HCT116 (cell line): ENCODE results near the gene NCBP3. TPM values are rescaled to one million over a fixed set of nuclear protein-coding genes. Genes with fewer than 3 reads are reported as not detected.

ENCODE experiments used
- ATAC-seq: fragments of 200-7000 bp; cut with Tn5 transposase; 2 replicates; pipeline ENCODE4 v1.9.1; 2020; ENCODE audit warnings: mild to moderate bottlenecking, moderate library complexity
- BruUV-seq: library from RNA; stranded (reverse); fragments of 400-500 nt; replicated peaks from 2 replicates; lab custom pipeline; 2021; lab: Mats Ljungman, UMichigan
- CTCF ChIA-PET: fragments of 300-600 bp; sonication (Branson Sonifier 250); formaldehyde crosslinking; loops from one replicate; lab custom pipeline; 2021; ENCODE audit warnings: antibody characterized with exemption; lab: Charles Lee
- POLR2A ChIA-PET: fragments of 300-600, 350-600 bp; sonication (Branson Sonifier 250); formaldehyde crosslinking; loops from one replicate; lab custom pipeline; 2021; ENCODE audit warnings: antibody characterized with exemption; lab: Charles Lee
- RAD21 ChIA-PET, 2 experiments: fragments of 300-600 bp; sonication (Branson Sonifier 250); formaldehyde crosslinking; loops; one replicate each; lab custom pipeline; 2023; ENCODE audit warnings: low total read pairs in 2 of 2; ENCODE audit not compliant: uncharacterized antibody in 2 of 2, unreplicated experiment in 2 of 2, low non-redundant PET in 1 of 2; lab: Charles Lee
- DNase-seq: peaks from one replicate; pipeline ENCODE4 v3.0.0-alpha.2; 2010; ENCODE audit warnings: low read depth, low spot score
- H2AFZ ChIP-seq: fragments of 200-600 bp; shearing (Covaris generic), sonication (generic); 2 replicates; pipeline ENCODE4 v1.6.1; 2017; ENCODE audit warnings: low read depth, mixed run types, mixed read lengths, antibody characterized with exemption, low read length; ENCODE audit not compliant: poor library complexity, severe bottlenecking
- H3K27ac ChIP-seq: 2 replicates; pipeline ENCODE4 v1.5.1; 2012; ENCODE audit warnings: low read depth, low read length
- H3K27me3 ChIP-seq: fragments of 200-600 bp; sonication (generic); 2 replicates; pipeline ENCODE4 v1.6.1; 2016; ENCODE audit warnings: mixed run types, low read length, mixed read lengths; ENCODE audit not compliant: insufficient read depth
- H3K36me3 ChIP-seq, 2 experiments: fragments of 200-500 bp in 1 of 2; fragments of 200-600 bp in 1 of 2; sonication (Bioruptor generic) in 1 of 2; sonication (generic) in 1 of 2; 2 replicates each; pipeline versions ENCODE4 v1.5.1 to v1.6.1; 2014 to 2016; ENCODE audit warnings: low read length in 2 of 2, inconsistent platforms in 1 of 2, mixed read lengths in 1 of 2, mixed run types in 1 of 2; ENCODE audit not compliant: insufficient read depth in 2 of 2, control insufficient read depth in 1 of 2
- H3K4me1 ChIP-seq, 2 experiments: fragments of 200-600 bp in 1 of 2; sonication (generic) in 1 of 2; 2 replicates each; pipeline versions ENCODE4 v1.5.1 to v1.6.1; 2012 to 2017; ENCODE audit warnings: low read length in 2 of 2, inconsistent platforms in 1 of 2, mild to moderate bottlenecking in 1 of 2, mixed read lengths in 1 of 2, mixed run types in 1 of 2, moderate library complexity in 1 of 2; ENCODE audit not compliant: insufficient read depth in 2 of 2, control insufficient read depth in 1 of 2
- H3K4me2 ChIP-seq: fragments of 200-600 bp; sonication (generic); 2 replicates; pipeline ENCODE4 v1.6.1; 2017; ENCODE audit warnings: mixed run types, low read length, mixed read lengths
- H3K4me3 ChIP-seq, 2 experiments: fragments of 200-600 bp in 1 of 2; sonication (generic) in 1 of 2; replicated peaks in 1 of 2; 2 replicates each; pipeline ENCODE4 v1.5.1; 2011 to 2016; ENCODE audit warnings: low read length in 2 of 2, control low read depth in 1 of 2, low read depth in 1 of 2, mild to moderate bottlenecking in 1 of 2, mixed read lengths in 1 of 2, mixed run types in 1 of 2
- H3K79me2 ChIP-seq: fragments of 200-600 bp; sonication (generic); 2 replicates; pipeline ENCODE4 v1.6.1; 2017; ENCODE audit warnings: mild to moderate bottlenecking, mixed run types, low read length, moderate library complexity, mixed read lengths; ENCODE audit not compliant: insufficient read depth
- H3K9ac ChIP-seq: fragments of 200-600 bp; sonication (generic); 2 replicates; pipeline ENCODE4 v1.6.1; 2016; ENCODE audit warnings: low read length, mixed read lengths
- H3K9me2 ChIP-seq: fragments of 200-600 bp; sonication (generic), shearing (Covaris generic); 2 replicates; pipeline ENCODE4 v1.6.1; 2017; ENCODE audit warnings: mixed run types, mild to moderate bottlenecking, moderate library complexity; ENCODE audit not compliant: insufficient read depth
- H3K9me3 ChIP-seq, 2 experiments: fragments of 200-500 bp in 1 of 2; fragments of 200-600 bp in 1 of 2; sonication (Bioruptor generic) in 1 of 2; sonication (generic) in 1 of 2; 2 replicates each; pipeline ENCODE4 v1.6.1; 2014 to 2017; ENCODE audit warnings: low read length in 2 of 2, mixed read lengths in 2 of 2, inconsistent platforms in 1 of 2, low read depth in 1 of 2, mild to moderate bottlenecking in 1 of 2, mixed run types in 1 of 2, moderate library complexity in 1 of 2; ENCODE audit not compliant: control insufficient read depth in 1 of 2, insufficient read depth in 1 of 2
- H4K20me1 ChIP-seq: fragments of 200-600 bp; sonication (generic), shearing (Covaris generic); 2 replicates; pipeline ENCODE4 v1.6.1; 2017; ENCODE audit warnings: mixed run types, mild to moderate bottlenecking, moderate library complexity; ENCODE audit not compliant: insufficient read depth
- CBX3 ChIP-seq: IDR thresholded peaks from 2 replicates; pipeline ENCODE4 v1.6.1; 2012; ENCODE audit warnings: low read depth
- CEBPB ChIP-seq: IDR thresholded peaks from 2 replicates; pipeline ENCODE4 v1.6.1; 2012; ENCODE audit warnings: low read depth
- CTCF ChIP-seq, 3 experiments: fragments of 200-600 bp in 1 of 3; sonication (generic) in 1 of 3; IDR thresholded peaks in 2 of 3; conservative IDR thresholded peaks in 1 of 3; 2 replicates each; pipeline ENCODE4 v1.5.1; 2012 to 2017; ENCODE audit warnings: low read depth in 2 of 3, low read length in 2 of 3, antibody characterized with exemption in 1 of 3, borderline replicate concordance in 1 of 3, control low read depth in 1 of 3, mild to moderate bottlenecking in 1 of 3, mixed read lengths in 1 of 3, mixed run types in 1 of 3, moderate library complexity in 1 of 3; ENCODE audit not compliant: insufficient read depth in 1 of 3
- EGR1 ChIP-seq: IDR thresholded peaks from 2 replicates; pipeline ENCODE4 v1.6.1; 2012; ENCODE audit warnings: low read depth
- EZH2 ChIP-seq: fragments of 200-600 bp; sonication (generic); IDR thresholded peaks from 2 replicates; pipeline ENCODE4 v1.6.1; 2017; ENCODE audit warnings: antibody characterized with exemption, mixed run types
- EZH2phosphoT487 ChIP-seq: fragments of 200-600 bp; IDR thresholded peaks from 2 replicates; pipeline ENCODE4 v1.6.1; 2018; ENCODE audit warnings: antibody characterized with exemption, borderline replicate concordance
- JUND ChIP-seq: IDR thresholded peaks from 2 replicates; pipeline ENCODE4 v1.6.1; 2012
- MAX ChIP-seq: IDR thresholded peaks from 2 replicates; pipeline ENCODE4 v1.6.1; 2012
- POLR2A ChIP-seq: IDR thresholded peaks from 2 replicates; pipeline ENCODE4 v1.7.0; 2011; ENCODE audit warnings: borderline replicate concordance; ENCODE audit not compliant: insufficient read depth, insufficient read length; ENCODE audit errors: extremely low read depth
- REST ChIP-seq: IDR thresholded peaks from 2 replicates; pipeline ENCODE4 v1.6.1; 2012; ENCODE audit warnings: low read depth
- SIN3A ChIP-seq: IDR thresholded peaks from 2 replicates; pipeline ENCODE4 v1.6.1; 2012; ENCODE audit warnings: low read depth
- SRF ChIP-seq: IDR thresholded peaks from 2 replicates; pipeline ENCODE4 v1.6.1; 2012; ENCODE audit warnings: low read depth
- YY1 ChIP-seq: IDR thresholded peaks from 2 replicates; pipeline ENCODE4 v1.6.1; 2011; ENCODE audit warnings: low read length, low read depth, moderate library complexity, mild to moderate bottlenecking; ENCODE audit not compliant: insufficient replicate concordance; ENCODE audit errors: extremely low read depth
- ZBTB33 ChIP-seq: IDR thresholded peaks from 2 replicates; pipeline ENCODE4 v1.6.1; 2011; ENCODE audit warnings: mild to moderate bottlenecking, low read length, moderate library complexity; ENCODE audit not compliant: insufficient replicate concordance; ENCODE audit errors: extremely low read depth
- intact Hi-C: fragments of 100-400 bp; cut with micrococcal nuclease; formaldehyde crosslinking; loops from 2 replicates; pipeline ENCODE4 v1.10.0; 2022
- total RNA-seq: library from RNA; stranded (reverse); gene quantifications from one replicate; pipeline ENCODE4 v1.2.1, GENCODE V29; 2021; ENCODE audit not compliant: unreplicated experiment

Gene NCBP3
- total RNA-seq, 1 experiment from 2014 or later, result 46.5 TPM

GRCh38 chr17:3766779-3767178 is 79.3 kb downstream of the NCBP3 start:
- Histone ChIP-seq H3K36me3 (no peaks in the 10 kb centered on the region), H3K27me3 (no peaks in the 10 kb centered on the region), H3K79me2 (no peaks in the 10 kb centered on the region), H3K9me2 (no peaks in the 10 kb centered on the region), H3K4me2 (no peak overlapping the region), H3K27ac (no peak overlapping the region), H3K4me1 (peaks cover 0 to 17% of the 10 kb centered on the region in 2 experiments; a peak in 2 of 4 replicates), H3K9ac (no peak overlapping the region), H3K9me3 (no peaks in the 10 kb centered on the region), H2AFZ (no peak overlapping the region), H3K4me3 (no peak overlapping the region), H4K20me1 (no peaks in the 10 kb centered on the region)
- ATAC-seq (no peak), DNase-seq (no peak)
- TF ChIP-seq EZH2, result no peak
- TF ChIP-seq ZBTB33, result no peak
- TF ChIP-seq CEBPB, result no peak
- no peak for TF ChIP-seq CTCF (IDR thresholded peaks at IDR 0.05 in 2 of 3, conservative IDR thresholded peaks at IDR 0.05 in 1 of 3; ENCODE audit: borderline replicate concordance in 1 of 3, insufficient read depth in 1 of 3, low read depth in 2 of 3, low read length in 2 of 3)
- TF ChIP-seq JUND, result no peak
- TF ChIP-seq SIN3A, result no peak
- TF ChIP-seq YY1, result no peak
- TF ChIP-seq SRF, result no peak
- no peak for TF ChIP-seq CBX3
- TF ChIP-seq MAX, result no peak
- no peak for TF ChIP-seq EZH2phosphoT487
- TF ChIP-seq EGR1, result no peak
- no peak for TF ChIP-seq POLR2A
- no peak for TF ChIP-seq REST
- ChIA-PET CTCF (interaction anchor here (1.2 kb wide), 1 partner anchor 29 kb away, joined by 3 read pairs; no protein-coding TSS in a partner anchor), POLR2A (no interaction called here), RAD21 (no interaction called here)
- BruUV-seq, result no TSS peak
- intact Hi-C loops, result no loop called here
